ENCODE measurements around the gene ACSM2B.
"Not testable (repeated sequence)": the region's sequence is repeated elsewhere in the genome, so short reads cannot be mapped to it uniquely, and the experiment has no call there.

DNA sequence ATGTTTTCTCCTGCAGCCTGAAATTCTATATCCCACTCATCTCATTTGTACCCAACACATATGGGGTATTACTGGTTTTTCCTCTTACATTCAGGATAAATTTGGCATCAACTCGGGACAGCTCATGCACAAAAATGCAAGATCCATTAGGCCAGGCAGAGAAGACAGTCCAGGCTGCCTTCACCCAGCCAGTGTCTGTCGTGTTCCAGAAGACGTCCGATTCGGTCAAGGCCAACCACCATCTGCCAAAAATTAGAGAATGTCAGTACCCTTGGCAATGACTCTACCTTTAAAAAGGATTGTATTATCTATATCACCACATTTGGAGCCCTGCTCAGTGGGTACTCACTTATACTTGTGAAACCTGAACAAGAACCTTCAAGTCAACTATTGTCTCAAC lies 23.3 kb upstream of the ACSM2B start:
- not testable (repeated sequence) for TF ChIP-seq CTCF, POLR2A (IDR thresholded peaks at IDR 0.05)

Data from right lobe of liver (tissue), 4 donors.